HTR-8/SVneo (cell line): ENCODE results near the gene MXRA7.
A peak's percentile ranks its signal among the peaks of the same experiment; 100 is the strongest.
"Not testable (repeated sequence)": the region's sequence is repeated elsewhere in the genome, so short reads cannot be mapped to it uniquely, and the experiment has no call there.

Experiments used
- DNase-seq: peaks from one replicate; pipeline ENCODE4 v3.0.0; 2011; ENCODE audit warnings: low spot score, mixed read lengths; ENCODE audit not compliant: insufficient read length
- FAIRE-seq: peaks from 2 replicates; lab custom pipeline; 2011; peaks lifted over from hg19 to GRCh38; lab: Jason Lieb, UNC

MXRA7 gene

GRCh38 chr17:76710863-76711611 is at the start of gene MXRA7:
Gene MXRA7 (minus strand): TSS chr17:76710965. CDS start chr17:76710946, 19 bp downstream.
- FAIRE-seq (peak; percentile 54), DNase-seq (peak; percentile 89)

DNA sequence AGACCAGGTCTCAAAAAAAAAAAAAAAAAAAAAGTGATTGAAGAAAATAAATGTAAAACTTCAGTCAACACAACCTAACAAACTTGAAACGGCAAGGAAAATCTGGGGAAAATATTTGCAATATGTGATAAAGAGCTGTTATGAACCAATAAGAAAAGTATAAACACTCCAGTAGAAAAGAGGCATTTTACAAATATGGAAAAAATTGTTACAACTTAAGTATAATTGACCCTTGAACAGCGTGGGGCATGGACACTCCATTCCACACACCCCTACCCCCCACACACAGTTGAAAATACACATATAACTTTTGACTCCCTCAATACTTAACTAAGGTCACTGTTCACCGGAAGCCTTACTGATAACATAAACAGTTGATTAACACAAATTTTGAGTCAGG is 47.8 kb upstream of the MXRA7 start:
- no peak for FAIRE-seq
- no peak for DNase-seq

DNA sequence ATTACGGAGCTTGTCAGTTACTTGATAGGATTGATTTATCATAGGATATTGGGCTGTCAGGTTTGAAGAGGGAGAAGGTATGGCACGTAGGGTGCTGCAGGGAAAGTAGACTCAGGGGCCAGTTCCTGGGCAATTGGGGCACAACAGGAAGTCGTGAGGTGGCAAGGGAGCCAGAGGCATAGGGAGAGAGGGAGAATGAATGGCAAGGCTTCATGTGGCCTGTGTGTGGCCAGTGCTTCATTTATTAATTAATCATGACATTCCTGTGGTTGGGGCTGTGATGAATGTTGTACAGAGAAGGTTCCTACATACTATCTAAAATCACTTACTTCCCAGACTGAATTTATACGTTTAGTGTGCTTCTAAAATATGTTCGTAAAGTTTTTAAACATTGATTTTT is 46.5 kb upstream of the MXRA7 start:
- no peak for DNase-seq
- FAIRE-seq, result no peak

GRCh38 chr17:76755285-76755684 is 44.5 kb upstream of the MXRA7 start:
- DNase-seq (no peak), FAIRE-seq (no peak)

GRCh38 chr17:76753061-76753961 is 42.5 kb upstream of the MXRA7 start:
- DNase-seq (no peak), FAIRE-seq (no peak)

GRCh38 chr17:76752006-76752405 is 41.2 kb upstream of the MXRA7 start:
- FAIRE-seq (no peak), DNase-seq (no peak)

GRCh38 chr17:76751416-76751993 is 40.7 kb upstream of the MXRA7 start:
- DNase-seq (no peak), FAIRE-seq (no peak)

- DNase-seq (no peak), FAIRE-seq (no peak)
Measured at GRCh38 chr17:76748657-76749056, 37.9 kb upstream of the MXRA7 start.

DNA sequence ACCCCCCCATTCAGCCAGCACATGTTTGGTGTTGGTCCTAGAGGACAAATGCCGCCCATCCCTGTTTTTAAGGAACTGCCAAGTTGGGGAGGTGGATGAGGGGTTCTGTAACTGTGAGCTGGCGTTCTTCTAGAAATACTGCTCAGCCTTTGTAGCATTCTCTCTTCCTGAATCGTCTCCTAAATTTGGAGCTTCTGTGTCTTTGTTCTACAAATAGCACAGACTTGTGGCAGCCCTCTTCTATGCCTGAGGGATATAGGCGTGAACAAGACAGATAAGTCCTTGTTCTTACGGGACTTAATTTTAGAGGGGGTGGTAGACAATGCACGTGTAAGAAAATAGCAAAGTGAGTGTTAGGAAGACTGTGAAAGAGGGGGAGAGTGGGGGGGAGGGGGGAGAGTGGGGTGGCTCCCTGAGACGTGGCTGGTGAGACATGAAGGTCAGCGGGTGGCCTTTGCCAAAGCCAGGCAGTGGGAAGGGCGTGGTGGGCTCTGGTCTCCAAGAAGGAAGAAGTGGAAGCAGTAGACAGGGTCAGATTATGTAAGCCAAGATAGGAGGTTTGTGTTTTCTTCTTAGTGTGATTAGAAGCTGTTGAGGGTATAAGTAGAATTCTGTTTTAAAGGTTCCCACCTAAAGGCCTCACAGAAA is 37.1 kb upstream of the MXRA7 start:
- no peak for FAIRE-seq

GRCh38 chr17:76745785-76746184 is 35.0 kb upstream of the MXRA7 start:
- DNase-seq, FAIRE-seq: not testable (repeated sequence)

More for the DNA sequence above, 37.1 kb upstream of the MXRA7 start:
- no peak for DNase-seq

- FAIRE-seq (no peak), DNase-seq (no peak)
Measured at GRCh38 chr17:76744747-76745146, 34.0 kb upstream of the MXRA7 start.

- DNase-seq (peak; percentile 51), FAIRE-seq (no peak)
Measured at GRCh38 chr17:76742958-76743357, 32.2 kb upstream of the MXRA7 start.

- FAIRE-seq (no peak), DNase-seq (no peak)
Measured at GRCh38 chr17:76740329-76741118, 29.8 kb upstream of the MXRA7 start.

DNA sequence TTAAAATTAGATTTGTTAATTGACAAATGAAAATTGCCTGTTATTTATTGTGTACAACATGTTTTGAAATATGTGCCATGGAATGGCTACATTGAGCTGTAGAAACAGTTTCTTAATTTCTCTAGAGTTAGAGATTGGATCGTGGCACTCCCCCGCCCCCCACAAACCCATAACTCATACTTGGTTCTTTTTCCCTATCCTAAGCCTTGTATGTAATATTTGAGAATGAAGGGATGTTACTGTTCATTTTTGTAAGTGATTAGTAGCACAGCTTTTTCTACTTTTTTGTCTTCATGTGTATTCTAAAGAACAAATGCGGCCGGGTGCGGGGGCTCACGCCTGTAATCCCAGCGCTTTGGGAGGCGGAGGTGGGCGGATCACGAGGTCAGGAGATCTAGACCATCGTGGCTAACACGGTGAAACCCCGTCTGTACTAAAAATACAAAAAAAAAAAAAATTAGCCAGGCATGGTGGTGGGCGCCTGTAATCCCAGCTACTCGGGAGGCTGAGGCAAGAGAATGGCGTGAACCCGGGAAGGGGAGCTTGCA is 28.9 kb upstream of the MXRA7 start:
- FAIRE-seq, DNase-seq: not testable (repeated sequence)

DNA sequence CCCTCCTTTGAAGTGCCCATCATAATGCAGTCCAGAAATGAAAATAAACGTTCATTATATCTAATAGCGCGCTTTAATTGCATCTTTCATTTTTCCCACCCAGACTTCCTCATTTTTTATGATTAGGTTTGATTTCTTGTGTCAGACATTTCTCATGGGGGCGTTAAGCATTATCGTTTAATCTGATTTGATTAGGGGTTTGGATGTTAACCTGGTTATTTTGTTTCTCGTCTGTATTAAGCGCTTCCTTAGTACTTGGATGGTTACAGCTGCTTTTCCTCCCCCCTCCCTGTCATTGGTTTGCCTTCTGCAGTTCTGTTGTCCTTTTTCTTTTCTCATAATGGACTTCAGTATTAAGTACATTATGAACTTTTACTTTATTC is 27.7 kb upstream of the MXRA7 start:
- FAIRE-seq, result no peak
- DNase-seq, result no peak

GRCh38 chr17:76737676-76738467 is 27.1 kb upstream of the MXRA7 start, which contains the start of gene MFSD11:
Gene MFSD11 (plus strand): TSS chr17:76738119. CDS start chr17:76738353, 234 bp downstream.
- peak; percentile 90 for FAIRE-seq
- DNase-seq, result peak; percentile 98

DNA sequence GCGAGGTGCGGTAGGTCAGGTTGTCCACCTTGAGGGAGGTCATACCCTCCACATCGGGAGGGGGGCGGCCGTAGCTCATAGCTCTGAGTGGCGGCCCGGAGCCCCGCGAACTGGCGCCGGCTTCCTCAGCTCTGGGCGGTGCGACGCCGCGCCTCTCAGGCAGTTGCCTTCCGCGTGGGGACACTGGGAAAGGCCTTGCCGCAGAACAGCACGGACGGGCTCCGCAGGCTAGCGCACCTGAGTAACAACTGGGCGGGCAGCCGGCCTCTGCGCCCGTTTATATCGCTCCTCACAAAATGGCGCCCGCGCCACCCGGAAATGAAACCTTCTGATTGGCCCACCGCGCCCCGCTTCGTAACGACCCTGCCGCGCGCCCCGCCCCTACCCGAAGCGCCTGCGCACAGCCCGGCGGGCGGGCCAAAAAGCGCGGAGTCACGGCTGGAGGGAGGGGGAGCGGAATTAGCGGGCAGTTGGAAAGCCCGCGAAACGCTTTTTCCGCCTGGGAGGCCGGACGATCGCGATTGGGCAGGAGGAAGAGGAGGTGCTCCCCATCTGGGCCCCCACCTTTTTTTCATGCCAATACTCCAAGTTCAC is 26.4 kb upstream of the MXRA7 start, which contains the start of gene SRSF2:
SRSF2 (minus strand) TSS at position 250 of the 594 bp plus-strand sequence; CDS start at position 79, 171 bp downstream.
- peak; percentile 98 for DNase-seq
- FAIRE-seq, result peak; percentile 83
